ENCODE measurements around the gene LDB1.

- TF ChIP-seq SUZ12 (IDR thresholded peaks at IDR 0.05; ENCODE audit: extremely low read depth, insufficient read depth, insufficient read length) (no peak), YY1 (IDR thresholded peaks at IDR 0.05; ENCODE audit: insufficient read depth, insufficient read length) (no peak), ZNF274 (IDR thresholded peaks at IDR 0.05; ENCODE audit: low read depth, low read length) (no peak)
These were observed 1.3 kb downstream of the LDB1 start for GRCh38 chr10:102118867-102119266.

Measured in NT2/D1 (cell line).